HG02840 (cell line): ENCODE results near the gene SPATA18.

Experiments used
- ATAC-seq: cut with Tn5 transposase; IDR thresholded peaks from one replicate; pipeline ENCODE4 v1.9.1; 2021; ENCODE audit warnings: mild to moderate bottlenecking, moderate library complexity, moderate number of reproducible peaks; ENCODE audit not compliant: unreplicated experiment, low FRiP score

SPATA18 gene, protein sequence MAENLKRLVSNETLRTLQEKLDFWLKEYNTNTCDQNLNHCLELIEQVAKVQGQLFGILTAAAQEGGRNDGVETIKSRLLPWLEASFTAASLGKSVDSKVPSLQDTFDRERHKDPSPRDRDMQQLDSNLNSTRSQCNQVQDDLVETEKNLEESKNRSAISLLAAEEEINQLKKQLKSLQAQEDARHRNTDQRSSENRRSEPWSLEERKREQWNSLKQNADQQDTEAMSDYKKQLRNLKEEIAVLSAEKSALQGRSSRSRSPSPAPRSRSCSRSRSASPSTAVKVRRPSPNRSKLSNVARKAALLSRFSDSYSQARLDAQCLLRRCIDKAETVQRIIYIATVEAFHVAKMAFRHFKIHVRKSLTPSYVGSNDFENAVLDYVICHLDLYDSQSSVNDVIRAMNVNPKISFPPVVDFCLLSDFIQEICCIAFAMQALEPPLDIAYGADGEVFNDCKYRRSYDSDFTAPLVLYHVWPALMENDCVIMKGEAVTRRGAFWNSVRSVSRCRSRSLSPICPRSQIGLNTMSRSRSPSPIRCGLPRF

DNA sequence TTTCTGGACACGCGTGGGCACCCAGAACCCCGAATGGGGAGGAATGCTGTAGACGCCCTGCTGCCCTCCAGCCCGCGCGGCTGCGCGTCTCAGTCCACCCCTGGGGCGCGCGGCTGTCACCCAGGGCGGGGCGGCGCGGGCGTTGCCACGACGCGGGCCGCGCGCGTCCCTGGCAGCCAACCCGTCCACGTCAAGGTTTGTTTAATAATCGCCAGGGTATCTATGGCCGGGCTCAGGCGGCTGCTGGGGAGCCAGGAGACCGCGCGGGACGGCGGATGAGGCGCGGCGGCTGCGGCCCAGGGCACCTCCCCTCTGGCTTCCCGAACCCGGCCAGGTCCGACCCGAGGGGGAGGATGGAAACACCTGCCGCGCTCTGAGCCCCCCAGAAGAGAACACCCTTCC is at the start of gene SPATA18:
Gene SPATA18 (plus strand): TSS at position 92 of the 402 bp plus-strand sequence. CDS start 401 bp downstream, outside the sequence.
- peak; percentile 24 for ATAC-seq

DNA sequence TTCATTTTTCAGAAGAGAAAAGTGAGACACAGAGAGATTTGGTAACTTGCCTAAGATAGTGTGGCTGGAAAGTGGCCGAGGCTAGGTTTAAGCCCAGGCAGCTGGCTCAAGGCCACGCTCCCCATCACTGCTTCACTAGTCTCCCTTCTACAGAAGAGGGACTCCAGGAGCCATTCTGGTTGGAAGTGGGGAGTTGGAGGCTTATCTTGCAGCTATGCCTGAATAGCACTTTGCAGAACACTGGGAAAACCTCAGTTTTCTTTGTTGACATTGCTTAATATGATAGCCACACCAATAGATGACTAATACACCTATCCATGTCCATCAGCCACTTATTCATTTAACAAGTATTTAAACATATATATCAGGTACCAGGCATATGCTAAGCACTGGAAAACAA is 49.5 kb upstream of the SPATA18 start:
- ATAC-seq = no peak

DNA sequence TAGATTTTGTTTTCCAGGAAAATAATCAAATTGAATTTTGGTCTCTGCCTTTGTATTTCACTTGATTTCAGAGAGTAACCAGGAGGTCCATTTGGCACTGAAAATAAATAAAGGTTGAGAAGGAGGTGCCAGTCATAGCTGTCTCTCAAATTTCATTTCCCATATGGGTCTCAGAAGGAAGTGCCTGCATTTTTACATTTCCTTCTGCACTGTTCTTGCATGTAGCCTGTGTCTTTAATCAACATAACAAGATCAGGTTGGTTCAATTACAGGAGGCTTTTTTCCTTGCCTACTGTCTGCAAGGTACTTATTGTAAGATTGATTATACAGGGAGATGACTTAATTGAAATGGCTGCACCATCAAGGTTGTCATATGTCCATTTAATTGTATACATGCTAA is 46.7 kb upstream of the SPATA18 start:
- ATAC-seq = no peak

DNA sequence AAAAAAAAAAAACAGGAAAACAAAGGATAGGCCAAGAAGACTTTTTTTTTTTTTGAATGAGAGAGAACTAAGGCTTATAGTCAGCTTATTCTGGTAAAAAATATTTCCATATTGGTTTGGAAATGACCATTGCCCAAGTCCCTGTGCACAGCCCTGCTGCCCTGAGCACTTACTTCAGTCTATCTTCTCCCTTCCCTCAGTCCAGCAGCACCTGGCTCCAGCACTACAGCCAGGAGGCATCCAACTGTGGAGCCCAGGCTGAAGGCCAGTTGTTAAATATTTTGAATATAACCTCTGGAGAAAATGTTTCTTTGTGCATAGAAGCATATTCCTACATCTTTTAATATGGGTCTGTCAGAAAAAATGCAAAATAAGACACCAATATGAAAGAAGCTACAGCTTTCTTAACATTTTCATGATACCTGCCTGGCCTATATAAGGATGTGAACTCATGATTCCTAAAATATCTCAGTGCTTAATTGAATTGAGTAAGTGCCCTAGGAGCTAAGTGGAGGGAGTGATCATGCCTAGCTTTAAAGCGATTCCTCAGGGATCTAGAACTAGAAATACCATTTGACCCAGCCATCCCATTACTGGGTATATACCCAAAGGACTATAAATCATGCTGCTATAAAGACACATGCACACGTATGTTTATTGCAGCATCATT is 45.4 kb upstream of the SPATA18 start:
- ATAC-seq = no peak

DNA sequence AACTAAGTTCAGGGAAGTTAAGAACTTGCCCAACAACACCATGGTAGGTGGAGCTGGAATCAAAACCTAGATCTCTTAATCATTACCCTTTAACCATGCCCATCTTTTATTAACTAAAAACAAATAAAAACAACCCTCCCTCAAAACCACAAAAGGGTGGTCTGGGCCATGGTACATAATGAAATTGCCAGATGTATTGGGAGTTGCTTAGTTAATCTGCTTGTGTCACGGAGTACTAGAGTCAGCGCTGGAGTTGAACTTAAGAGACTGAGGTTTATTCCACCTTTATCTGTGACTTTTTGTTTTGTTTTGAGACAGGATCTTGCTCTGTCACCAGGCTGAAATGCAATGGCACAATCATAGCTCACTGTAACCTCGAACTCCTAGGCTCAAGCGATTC is 44.2 kb upstream of the SPATA18 start:
- ATAC-seq = no peak

DNA sequence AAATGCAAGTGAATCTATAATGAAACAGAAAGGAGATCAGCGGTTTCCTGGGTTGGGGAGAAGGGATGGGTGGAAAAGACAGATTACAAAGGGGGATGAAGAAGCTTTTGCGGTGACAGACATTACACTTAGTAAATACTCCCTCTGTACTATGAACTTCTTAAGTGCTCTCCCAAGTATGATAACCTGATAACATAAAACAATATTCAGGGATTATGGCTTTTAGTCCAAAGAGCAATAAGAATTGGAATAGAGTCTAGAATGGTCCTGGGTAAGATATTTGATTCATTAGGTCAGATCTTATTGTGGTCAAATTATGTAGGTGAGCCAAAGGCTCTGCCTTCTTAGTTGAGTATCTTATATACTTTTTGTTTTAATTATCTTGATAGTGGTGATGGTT is 40.1 kb upstream of the SPATA18 start:
- no peak for ATAC-seq

DNA sequence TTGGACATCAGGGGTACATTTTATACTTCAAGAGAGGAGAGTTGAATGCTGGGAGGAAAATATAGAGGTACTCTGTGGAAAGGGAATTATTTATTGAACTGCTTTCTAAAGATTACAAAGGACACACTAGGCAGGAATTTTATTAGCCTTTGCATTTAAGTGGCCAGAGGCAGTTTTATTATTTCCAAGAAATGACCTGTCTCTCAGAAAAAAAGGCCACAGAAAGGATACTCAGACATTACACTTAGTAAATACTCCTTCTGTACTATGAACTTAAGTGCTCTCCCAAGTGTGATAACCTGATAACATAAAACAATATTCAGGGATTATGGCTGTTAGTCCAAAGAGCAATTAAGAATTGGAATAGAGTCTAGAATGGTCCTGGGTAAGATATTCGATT is 38.5 kb upstream of the SPATA18 start:
- ATAC-seq = no peak

DNA sequence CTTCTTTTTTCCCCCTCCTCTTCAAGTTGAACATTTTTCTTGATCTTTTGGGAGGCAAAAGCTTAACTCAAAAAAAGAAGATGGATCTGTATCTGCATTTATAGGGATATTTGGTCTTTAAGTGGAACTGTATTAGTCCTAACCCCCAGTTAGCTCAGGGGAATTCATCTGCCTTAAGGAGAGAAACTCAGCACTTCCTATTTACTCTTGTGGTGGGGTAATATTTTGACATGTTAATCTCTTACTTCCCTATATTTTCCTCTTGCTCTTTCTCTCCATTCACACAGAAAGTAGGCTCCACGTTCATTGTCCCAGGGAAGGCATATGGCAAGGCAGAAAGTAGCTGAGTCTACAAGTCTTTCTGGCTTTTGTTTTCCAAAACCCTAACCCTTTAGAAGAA is 36.2 kb upstream of the SPATA18 start:
- no peak for ATAC-seq

DNA sequence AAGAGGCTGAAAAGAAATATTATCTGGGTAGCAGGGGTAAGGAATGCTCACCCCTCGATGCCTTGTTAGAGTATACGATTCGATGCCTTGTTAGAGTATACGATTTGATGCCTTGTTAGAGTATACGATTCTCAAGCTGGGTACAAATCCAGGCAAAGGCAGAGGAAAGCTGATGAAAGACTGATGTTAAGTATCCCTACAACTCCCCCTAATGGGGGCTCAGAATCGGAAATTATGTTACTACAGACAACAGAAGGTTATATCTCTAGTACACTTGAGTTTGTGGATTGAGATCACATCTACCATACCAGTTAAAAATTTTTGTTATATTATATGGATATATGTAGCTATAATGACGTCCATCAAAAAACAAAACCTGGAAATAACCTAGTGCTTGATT is 35.7 kb upstream of the SPATA18 start:
- ATAC-seq = no peak

DNA sequence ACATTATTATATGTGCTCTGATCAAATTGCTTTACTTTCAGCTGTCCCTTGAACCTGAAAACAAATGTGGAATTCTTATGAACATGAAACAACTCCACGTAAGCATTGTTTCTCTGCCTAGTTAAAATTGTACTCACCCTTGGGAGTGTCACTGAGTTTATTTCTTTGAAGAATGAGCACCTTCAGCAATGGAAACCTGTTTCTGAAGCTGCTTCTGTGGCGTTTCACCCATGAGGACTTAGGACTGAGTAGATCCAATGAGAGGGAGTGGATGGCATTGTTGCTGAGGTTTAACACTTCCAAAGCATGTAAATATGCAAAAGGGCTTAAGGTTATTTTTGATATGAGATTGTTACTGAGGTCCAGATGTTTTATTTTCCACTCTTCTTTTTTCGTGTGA is 34.1 kb upstream of the SPATA18 start:
- ATAC-seq = no peak

DNA sequence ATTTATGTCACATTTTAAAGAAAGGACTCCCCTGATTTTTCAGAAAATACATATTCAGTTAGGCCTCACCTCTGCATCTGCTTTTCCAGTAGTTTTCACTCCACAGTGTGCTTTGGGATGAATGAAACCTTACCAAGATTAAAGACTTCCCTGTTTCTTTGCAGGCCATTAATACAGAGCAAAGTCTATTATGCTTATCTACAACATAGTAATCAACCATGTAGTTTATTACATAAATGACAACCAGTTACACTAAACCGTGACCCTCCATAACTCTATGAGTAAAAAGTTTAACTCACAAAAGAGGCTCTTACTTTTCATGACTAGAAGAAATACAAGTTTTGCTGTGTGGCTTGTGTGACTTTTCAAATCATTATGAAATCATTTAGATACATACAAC is 33.3 kb upstream of the SPATA18 start:
- no peak for ATAC-seq

DNA sequence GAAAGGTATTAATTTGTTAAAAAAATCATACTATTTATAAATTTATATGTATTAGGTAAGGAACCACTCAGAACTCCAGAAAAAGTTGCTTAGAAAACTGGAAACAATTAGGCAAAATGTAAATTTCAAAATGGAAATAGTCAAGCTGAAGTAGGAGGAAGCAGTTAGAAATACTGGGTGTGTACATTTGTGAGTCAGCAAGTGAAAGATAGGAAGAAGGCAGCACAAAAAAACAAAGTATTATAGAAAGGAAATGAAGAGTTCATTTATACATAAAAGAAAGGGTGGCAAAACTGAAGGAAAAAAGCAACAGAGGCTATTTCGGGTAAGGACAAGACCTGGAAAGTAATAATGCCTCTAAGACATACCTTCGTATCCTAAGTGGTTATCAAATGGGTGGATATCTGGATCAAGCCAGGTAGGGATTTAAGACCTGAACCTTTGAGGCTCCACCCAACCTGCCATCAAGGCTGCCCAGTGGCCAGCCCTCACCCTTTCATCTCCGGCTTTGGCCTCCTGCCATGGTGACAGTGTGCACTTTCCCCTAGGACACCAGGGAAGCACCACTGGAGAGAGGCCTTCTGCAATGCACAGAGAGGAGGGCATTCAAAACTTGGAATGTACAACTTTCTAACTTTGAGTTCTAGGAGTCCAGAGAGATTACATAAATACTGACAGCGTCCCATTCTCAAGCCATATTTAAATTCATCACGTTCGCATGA is 31.0 kb upstream of the SPATA18 start, which contains the start of gene LRRC66:
Gene LRRC66 (minus strand): TSS at position 428 of the 722 bp plus-strand sequence. CDS start 2,750 bp downstream, outside the sequence.
- ATAC-seq = no peak

DNA sequence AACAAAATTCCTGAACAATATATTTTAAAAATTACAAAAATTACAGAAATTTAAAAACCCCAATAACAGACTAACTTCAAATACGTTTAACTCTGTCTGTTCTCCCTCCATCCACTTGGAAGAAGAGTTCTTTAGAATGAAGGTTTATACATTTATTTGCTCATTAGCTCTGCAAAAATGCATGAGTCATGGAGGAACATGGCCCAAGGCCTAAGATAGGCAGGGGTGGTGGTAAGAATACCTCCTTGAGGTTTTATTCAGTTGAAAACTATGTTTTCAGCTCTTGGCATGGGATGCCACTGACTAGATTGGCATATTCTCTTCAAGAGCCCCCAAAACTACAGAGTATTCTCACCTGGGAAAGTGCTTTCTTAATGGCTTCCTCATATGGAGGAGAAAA is 22.1 kb upstream of the SPATA18 start:
- ATAC-seq = no peak

DNA sequence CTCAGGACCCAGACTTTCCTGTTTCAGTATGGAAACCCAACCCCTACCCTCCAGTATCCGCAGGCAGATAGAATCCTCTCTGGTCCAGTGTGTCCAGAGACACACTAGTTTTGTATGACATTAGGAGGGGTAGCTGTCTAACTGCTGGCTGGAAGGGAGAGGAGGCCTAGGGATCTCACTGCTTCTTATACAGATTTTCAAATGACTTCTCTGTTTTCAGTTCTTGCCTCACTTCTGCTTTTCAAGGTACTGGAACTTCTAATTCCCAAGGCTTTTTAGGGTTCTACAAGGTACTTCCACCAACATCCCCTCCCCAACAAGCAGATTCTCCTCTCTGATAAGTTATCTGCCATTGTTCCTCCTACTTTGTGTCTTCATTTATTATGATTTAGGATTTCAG is 19.1 kb upstream of the SPATA18 start:
- no peak for ATAC-seq

DNA sequence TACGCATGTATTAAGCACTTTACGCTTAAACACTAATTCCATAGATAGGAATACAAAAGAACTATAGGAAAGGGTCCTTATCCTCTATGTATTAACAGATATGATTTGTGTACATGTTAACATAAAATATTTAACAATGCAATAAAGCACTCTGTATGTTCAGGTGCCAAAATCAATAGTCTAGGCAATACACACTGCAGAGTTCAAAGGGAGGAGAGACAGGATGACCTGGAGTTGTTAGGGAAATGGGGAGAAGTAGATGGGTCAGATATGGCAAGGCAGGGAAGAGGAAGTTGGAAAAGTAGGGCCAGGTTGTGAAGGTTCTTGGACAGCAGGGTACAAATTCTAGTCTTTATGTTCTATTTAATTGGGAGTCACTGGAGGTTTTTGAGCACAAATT is 15.9 kb upstream of the SPATA18 start:
- ATAC-seq = no peak

DNA sequence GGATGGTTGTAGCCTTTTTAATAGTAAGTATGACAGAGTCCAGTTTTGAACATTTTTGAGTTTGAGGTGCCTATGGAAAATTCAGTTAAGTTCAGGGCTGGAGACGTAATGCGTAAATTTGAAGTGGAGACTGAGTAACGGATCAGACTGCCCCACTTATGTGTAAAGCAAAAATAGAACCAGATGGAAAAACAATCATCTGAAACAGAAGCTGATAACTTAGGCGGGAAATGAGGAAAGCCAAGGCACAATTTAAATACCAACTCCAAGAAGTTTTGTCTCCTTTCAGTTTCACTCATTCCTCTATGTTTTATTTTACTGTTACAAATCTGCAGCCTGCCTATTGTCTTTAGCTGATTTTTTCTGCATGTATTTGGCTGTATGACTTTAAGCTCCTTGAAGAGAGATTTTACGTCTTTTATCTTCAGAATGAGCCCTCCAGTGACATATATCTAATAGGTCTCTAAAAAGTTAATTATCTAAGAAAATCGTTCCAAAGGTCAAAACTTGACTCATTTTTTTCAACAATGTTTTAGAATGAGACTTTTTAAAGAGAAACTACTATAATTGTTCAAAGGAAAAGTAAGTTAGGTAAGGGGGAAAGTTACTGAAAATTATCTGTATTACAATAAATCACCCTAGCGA is 14.1 kb upstream of the SPATA18 start:
- ATAC-seq = no peak

DNA sequence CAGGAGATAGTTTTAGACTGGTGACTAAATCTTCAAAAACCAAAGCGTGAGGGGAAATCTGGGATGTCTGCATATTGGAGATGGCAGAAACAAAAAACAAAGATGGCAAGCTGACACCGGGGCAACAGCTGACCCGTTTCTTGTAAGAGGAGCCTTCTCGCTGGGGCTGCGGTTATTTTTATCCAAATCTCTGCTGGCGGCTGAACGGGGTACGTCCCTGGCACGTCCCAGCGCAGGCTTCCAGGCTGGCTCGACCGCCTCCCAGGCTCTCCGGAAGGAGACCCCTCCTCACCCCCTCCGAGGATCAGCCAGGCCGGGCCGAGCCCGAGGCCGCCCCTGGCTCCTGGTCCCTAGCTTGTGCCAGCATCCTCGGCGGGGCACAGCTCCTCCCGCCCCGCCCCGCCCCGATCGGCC is 13.4 kb upstream of the SPATA18 start:
- ATAC-seq = peak; percentile 43

DNA sequence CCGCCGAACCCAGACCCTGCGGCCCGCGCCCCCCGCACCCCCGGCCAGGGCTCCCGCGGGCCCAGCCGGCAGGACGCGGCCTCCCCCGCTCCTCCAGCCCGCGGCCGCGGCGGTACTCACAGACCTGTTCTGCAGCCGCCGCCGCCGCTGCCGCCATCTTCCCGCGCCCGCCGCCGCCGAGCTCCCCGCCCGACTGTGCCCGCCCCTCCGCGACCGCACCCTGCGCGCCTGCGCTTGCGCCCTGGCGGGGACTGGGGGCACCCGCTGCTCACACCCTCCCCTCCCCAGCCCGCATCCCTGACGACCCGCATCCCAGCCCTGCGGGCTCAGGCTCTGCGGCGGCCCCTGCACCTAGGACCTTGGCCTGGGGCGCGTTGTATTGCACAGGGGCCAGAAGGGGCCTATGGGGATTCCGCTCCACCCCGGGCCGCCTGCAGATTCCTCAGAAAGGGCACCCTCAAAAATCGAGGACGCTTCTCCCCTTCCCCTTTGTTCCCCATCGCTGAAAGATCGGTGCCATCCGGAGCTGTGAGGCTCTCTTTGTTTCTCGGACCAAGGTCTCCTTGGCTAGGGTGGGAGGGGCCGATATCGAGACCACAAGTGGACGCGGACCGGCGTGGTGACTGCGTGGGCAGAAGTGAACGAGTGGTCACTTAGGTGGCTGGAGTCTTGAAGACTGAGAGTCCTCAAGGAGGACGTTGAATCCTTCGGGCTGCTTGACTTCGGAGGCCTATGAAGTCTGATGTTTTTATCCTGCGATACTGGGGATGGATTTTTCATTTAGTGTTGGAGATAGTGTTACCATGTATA is 12.8 kb upstream of the SPATA18 start, which contains the start of gene SGCB:
Gene SGCB (minus strand): TSS at position 197 of the 810 bp plus-strand sequence. CDS start 40 bp downstream, at position 157.
- peak; percentile 93 for ATAC-seq

DNA sequence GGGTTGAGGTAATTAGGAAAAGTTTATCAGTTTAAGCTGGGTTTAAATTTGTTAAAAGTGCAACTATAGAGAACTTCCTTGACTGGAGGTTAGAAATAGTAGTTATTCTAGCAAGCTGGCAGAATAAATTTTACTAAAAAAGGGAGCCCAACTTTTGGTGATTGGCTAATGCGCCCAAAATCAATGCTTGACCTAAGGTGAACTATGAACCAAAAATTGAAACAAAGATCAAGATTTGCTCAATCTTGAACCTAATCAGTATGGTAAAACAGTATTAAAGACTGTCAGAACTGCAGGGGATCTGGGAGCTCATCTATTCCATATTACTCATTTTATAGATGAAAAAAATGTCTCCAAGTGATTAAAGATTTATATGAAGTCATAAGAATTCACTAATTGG is 6.1 kb upstream of the SPATA18 start:
- no peak for ATAC-seq
